ENCODE data around the gene AGAP5.

Gene AGAP5

DNA sequence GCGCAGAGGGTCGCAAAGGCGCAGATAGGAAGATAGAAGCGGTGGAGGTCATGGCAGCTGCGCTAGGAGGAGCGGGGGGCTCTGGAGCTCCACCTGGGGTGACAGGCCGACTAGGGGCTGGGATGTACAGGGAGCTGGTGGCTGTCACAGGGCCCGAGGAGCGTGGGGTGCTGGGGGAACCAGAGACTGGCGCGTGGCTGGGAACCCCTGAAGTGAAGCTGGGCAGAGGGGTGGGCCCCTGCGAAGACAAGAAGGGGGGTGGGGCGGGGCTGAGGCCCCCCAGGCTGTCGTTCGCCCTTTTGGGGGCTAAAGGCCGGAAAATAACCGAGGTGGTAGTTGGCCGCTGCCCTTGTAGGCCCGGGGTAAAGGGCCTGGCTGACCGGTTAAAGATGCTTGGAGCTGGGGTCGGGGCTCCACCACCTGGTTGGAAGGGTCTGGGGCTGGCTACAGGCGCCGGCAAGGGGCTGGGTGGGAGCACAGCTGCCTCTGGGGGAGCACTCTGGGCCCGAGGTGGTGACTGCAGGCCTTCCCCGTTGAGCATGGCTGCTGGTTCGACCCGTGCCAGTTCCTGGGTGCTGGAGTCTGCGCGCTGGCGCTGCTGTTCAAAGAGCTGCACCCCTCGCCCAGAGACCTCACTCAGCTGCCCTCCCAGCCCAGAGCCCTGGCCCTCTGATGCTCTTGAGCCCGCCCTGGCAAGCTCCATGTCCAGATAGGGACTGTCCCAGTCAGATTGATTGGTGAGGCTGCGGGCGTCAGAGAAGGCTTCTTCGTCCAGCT lies 49.8 kb downstream of the AGAP5 start:
- TF ChIP-seq, protein P1, sequence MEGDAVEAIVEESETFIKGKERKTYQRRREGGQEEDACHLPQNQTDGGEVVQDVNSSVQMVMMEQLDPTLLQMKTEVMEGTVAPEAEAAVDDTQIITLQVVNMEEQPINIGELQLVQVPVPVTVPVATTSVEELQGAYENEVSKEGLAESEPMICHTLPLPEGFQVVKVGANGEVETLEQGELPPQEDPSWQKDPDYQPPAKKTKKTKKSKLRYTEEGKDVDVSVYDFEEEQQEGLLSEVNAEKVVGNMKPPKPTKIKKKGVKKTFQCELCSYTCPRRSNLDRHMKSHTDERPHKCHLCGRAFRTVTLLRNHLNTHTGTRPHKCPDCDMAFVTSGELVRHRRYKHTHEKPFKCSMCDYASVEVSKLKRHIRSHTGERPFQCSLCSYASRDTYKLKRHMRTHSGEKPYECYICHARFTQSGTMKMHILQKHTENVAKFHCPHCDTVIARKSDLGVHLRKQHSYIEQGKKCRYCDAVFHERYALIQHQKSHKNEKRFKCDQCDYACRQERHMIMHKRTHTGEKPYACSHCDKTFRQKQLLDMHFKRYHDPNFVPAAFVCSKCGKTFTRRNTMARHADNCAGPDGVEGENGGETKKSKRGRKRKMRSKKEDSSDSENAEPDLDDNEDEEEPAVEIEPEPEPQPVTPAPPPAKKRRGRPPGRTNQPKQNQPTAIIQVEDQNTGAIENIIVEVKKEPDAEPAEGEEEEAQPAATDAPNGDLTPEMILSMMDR (IDR thresholded peaks at IDR 0.05; ENCODE audit: low read length) = no peak
- no peak for TF ChIP-seq EZH2 (IDR thresholded peaks at IDR 0.05; ENCODE audit: borderline replicate concordance, low read length)
- Histone ChIP-seq H3K27me3 (ENCODE audit: insufficient read depth, low read length) (0 out of 2 replicates have a peak, but pooled peaks cover 4% of the 10 kb centered on the region), H3K9ac (ENCODE audit: low read length) (no peak overlapping the region), H3K4me2 (ENCODE audit: low read length) (no peak overlapping the region), H3K9me2 (ENCODE audit: low read depth, low read length) (no peaks in the 10 kb centered on the region), H3K4me3 (ENCODE audit: low read depth, low read length, poor library complexity, severe bottlenecking) (no peak overlapping the region), H3F3A (ENCODE audit: insufficient read depth, low read length) (no peaks in the 10 kb centered on the region), H4K20me1 (ENCODE audit: insufficient read depth, low read length) (no peaks in the 10 kb centered on the region), H3K79me2 (ENCODE audit: insufficient read depth, low read length) (no peaks in the 10 kb centered on the region), H3K36me3 (ENCODE audit: insufficient read depth, low read length) (no peaks in the 10 kb centered on the region), H3K4me1 (ENCODE audit: insufficient read depth, low read length, severe bottlenecking) (peaks cover 6% of the 10 kb centered on the region), H2AFZ (ENCODE audit: low read length) (no peak overlapping the region), H3K27ac (ENCODE audit: low read depth, low read length, poor library complexity, severe bottlenecking) (no peak overlapping the region), H3K9me3 (ENCODE audit: low read length) (no peaks in the 10 kb centered on the region)

GRCh38 chr10:73647211-73647874 lies 50.6 kb downstream of the AGAP5 start:
- H3K27ac ChIP-seq (ENCODE audit: low read depth, low read length, poor library complexity, severe bottlenecking) = no peak overlapping the region
- no peak for TF ChIP-seq EZH2 (IDR thresholded peaks at IDR 0.05; ENCODE audit: borderline replicate concordance, low read length)
- TF ChIP-seq, protein P1 (IDR thresholded peaks at IDR 0.05; ENCODE audit: low read length) = no peak
- H3F3A ChIP-seq (ENCODE audit: insufficient read depth, low read length) = no peaks in the 10 kb centered on the region
- no peak overlapping the region for H2AFZ ChIP-seq (ENCODE audit: low read length)
- H3K4me3 ChIP-seq (ENCODE audit: low read depth, low read length, poor library complexity, severe bottlenecking) = no peak overlapping the region
- peaks cover 6% of the 10 kb centered on the region for H3K4me1 ChIP-seq (ENCODE audit: insufficient read depth, low read length, severe bottlenecking)
- H3K36me3 ChIP-seq (ENCODE audit: insufficient read depth, low read length) = no peaks in the 10 kb centered on the region
- no peaks in the 10 kb centered on the region for H3K9me3 ChIP-seq (ENCODE audit: low read length)
- H3K9me2 ChIP-seq (ENCODE audit: low read depth, low read length) = no peaks in the 10 kb centered on the region
- 0 out of 2 replicates have a peak, but pooled peaks cover 4% of the 10 kb centered on the region for H3K27me3 ChIP-seq (ENCODE audit: insufficient read depth, low read length)
- H3K79me2 ChIP-seq (ENCODE audit: insufficient read depth, low read length) = no peaks in the 10 kb centered on the region
- H3K9ac ChIP-seq (ENCODE audit: low read length) = no peak overlapping the region
- no peaks in the 10 kb centered on the region for H4K20me1 ChIP-seq (ENCODE audit: insufficient read depth, low read length)
- 0 out of 2 replicates have a peak overlapping the region, but pooled peaks have one; percentile 12 for H3K4me2 ChIP-seq (ENCODE audit: low read length)

- H3K9ac ChIP-seq (ENCODE audit: low read length) = no peak overlapping the region
- H3K27ac ChIP-seq (ENCODE audit: low read depth, low read length, poor library complexity, severe bottlenecking) = no peak overlapping the region
- no peaks in the 10 kb centered on the region for H3K9me2 ChIP-seq (ENCODE audit: low read depth, low read length)
- no peaks in the 10 kb centered on the region for H3K9me3 ChIP-seq (ENCODE audit: low read length)
- H4K20me1 ChIP-seq (ENCODE audit: insufficient read depth, low read length) = no peaks in the 10 kb centered on the region
- H3K79me2 ChIP-seq (ENCODE audit: insufficient read depth, low read length) = no peaks in the 10 kb centered on the region
- no peak overlapping the region for H3K4me3 ChIP-seq (ENCODE audit: low read depth, low read length, poor library complexity, severe bottlenecking)
- H3K4me2 ChIP-seq (ENCODE audit: low read length) = no peak overlapping the region
- H3K4me1 ChIP-seq (ENCODE audit: insufficient read depth, low read length, severe bottlenecking) = peaks cover 6% of the 10 kb centered on the region
- H3K36me3 ChIP-seq (ENCODE audit: insufficient read depth, low read length) = no peaks in the 10 kb centered on the region
- TF ChIP-seq, protein P1 (IDR thresholded peaks at IDR 0.05; ENCODE audit: low read length) = no peak
- TF ChIP-seq EZH2 (IDR thresholded peaks at IDR 0.05; ENCODE audit: borderline replicate concordance, low read length) = no peak
- H2AFZ ChIP-seq (ENCODE audit: low read length) = no peak overlapping the region
- H3K27me3 ChIP-seq (ENCODE audit: insufficient read depth, low read length) = 0 out of 2 replicates have a peak, but pooled peaks cover 4% of the 10 kb centered on the region
- no peaks in the 10 kb centered on the region for H3F3A ChIP-seq (ENCODE audit: insufficient read depth, low read length)
Observed at GRCh38 chr10:73646598-73647041, 51.3 kb downstream of the AGAP5 start.
